Right cardiac atrium (tissue), 5 donors: ENCODE data around the gene IPO9. TPM values are rescaled to one million over a fixed set of nuclear protein-coding genes. Genes with fewer than 3 reads are reported as not detected.
"Not testable (repeated sequence)": the region's sequence is repeated elsewhere in the genome, so short reads cannot be mapped to it uniquely, and the experiment has no call there.

Source experiments
- ATAC-seq, 2 donors: fragments of 200-7000 bp; cut with Tn5 transposase; one replicate each; pipeline versions ENCODE4 v1.8.0 to v1.9.1; 2020; ENCODE audit warnings: moderate library complexity in 2 of 2, mild to moderate bottlenecking in 1 of 2
- DNase-seq, 3 donors: peaks; one replicate each; pipeline ENCODE4 v3.0.0-alpha.2; 2020
- H3K27ac ChIP-seq: one replicate; pipeline ENCODE4 v1.5.1; 2013; ENCODE audit warnings: mild to moderate bottlenecking, low read length, control low read depth, moderate library complexity
- H3K27me3 ChIP-seq: one replicate; pipeline ENCODE4 v1.6.1; 2013; ENCODE audit not compliant: control insufficient read depth, insufficient read depth
- H3K4me1 ChIP-seq: one replicate; pipeline ENCODE4 v1.6.1; 2013; ENCODE audit warnings: low read length; ENCODE audit not compliant: control insufficient read depth, insufficient read depth
- H3K4me3 ChIP-seq: one replicate; pipeline ENCODE4 v1.5.1; 2013; ENCODE audit warnings: low read length, control low read depth
- H3K9me3 ChIP-seq: one replicate; pipeline ENCODE4 v1.6.1; 2013; ENCODE audit warnings: low read length; ENCODE audit not compliant: control insufficient read depth
- WGBS: extraction: QIAGEN DNeasy Blood & Tissue Kit; methylation state at CpG from one replicate; pipeline ENCODE4 v1.1.7; 2013; 5-methylcytosine and 5-hydroxymethylcytosine counted together
- intact Hi-C, 4 donors: fragments of 100-400 bp; cut with DNase I; formaldehyde crosslinking; loops; one replicate each; pipeline versions ENCODE4 v1.11.0 to v1.14.0; 2022 to 2023
- polyA plus RNA-seq: library from polyadenylated mRNA; stranded (reverse); fragments of 200-250 nt; gene quantifications from one replicate; pipeline ENCODE4 v1.2.3, GENCODE V29; 2013
- total RNA-seq, 4 donors: library from RNA; stranded (reverse); fragmentation: NEBNext Ultra II Directional; extraction: Animal tissue kit (Norgen Biotek cat#: 25700); gene quantifications; one replicate each; pipeline ENCODE4 v1.2.1, GENCODE V29; 2021
- donor health status: healthy with polysubstance abuse.
- donor health status: DM: no; HTN: yes; CAD: no.
- donor health status: DM: no; HTN: no; CAD: no.
- donor health status: DM: no; HTN: yes; CAD: no; lungs with severe emphysema.
- donor health status: DM: yes; HTN: yes; CAD: no.

Gene IPO9
- total and polyA plus RNA-seq, 5 donors: 10.3 to 27.9 (median 24.4) TPM

DNA sequence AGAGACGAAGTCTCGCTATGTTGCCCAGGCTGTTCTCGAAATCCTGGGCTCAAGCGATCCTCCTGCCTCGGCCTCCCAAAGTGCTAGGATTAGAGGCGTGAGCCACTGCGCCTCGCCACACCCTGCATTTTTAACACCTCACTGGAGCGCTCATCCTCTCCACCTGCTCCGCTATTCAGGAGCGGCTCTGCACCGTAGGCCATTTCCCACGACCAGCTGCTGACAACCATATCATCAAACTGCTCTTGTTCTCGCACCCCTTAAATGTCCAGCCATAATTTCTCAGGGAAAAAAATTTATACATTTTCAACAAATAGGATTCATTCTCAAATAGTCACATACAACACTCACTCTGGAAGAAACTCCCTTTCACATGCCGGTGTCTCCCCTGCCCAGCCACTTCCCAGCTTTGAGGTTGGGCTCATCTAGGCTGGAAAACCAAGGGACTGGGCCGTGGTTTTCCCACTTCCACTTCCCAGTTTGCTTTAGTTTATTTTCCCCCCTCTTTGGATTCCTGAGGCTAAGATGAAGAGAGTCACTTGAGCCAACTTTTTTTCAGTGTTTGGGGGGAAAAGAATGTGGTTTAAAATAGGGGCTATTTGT is 639 bp upstream of the IPO9 start:
- Histone ChIP-seq H3K27ac (no peak overlapping the region), H3K4me3 (no peak overlapping the region), H3K27me3 (no peaks in the 10 kb centered on the region), H3K9me3 (no peaks in the 10 kb centered on the region), H3K4me1 (no peaks in the 10 kb centered on the region)
- no peak for ATAC-seq
- no peak for DNase-seq
- intact Hi-C loops: no loop called here
- 74% methylated on average over 16 of the region's 16 CpGs for WGBS

DNA sequence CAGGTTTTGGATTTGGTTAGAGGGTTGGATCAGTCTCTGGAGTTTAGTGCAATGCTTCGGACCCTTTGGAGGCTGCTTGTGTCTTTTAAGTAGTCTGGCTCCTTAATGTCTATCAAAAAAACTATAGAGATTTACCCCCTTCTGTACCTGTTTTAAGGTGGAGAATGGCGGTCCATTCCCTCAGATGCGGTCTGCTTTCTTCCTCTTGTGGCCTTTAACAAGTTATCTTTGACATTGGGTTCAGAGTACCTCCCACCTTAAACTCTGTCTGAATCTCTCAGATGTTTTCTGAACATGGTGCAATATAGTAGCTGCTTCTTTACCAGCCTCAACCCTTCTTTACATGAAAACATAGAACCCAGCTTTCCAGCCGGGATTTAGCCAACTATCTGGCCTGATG is 2.4 kb downstream of the IPO9 start:
- ATAC-seq (no peak), DNase-seq (no peak)
- no peak overlapping the region for H3K4me3 ChIP-seq
- no peaks in the 10 kb centered on the region for H3K27me3 ChIP-seq
- H3K27ac ChIP-seq: no peak overlapping the region
- 89% methylated on average over 4 of the region's 4 CpGs for WGBS
- H3K4me1 ChIP-seq: no peaks in the 10 kb centered on the region
- H3K9me3 ChIP-seq: no peaks in the 10 kb centered on the region
- intact Hi-C loops: no loop called here

DNA sequence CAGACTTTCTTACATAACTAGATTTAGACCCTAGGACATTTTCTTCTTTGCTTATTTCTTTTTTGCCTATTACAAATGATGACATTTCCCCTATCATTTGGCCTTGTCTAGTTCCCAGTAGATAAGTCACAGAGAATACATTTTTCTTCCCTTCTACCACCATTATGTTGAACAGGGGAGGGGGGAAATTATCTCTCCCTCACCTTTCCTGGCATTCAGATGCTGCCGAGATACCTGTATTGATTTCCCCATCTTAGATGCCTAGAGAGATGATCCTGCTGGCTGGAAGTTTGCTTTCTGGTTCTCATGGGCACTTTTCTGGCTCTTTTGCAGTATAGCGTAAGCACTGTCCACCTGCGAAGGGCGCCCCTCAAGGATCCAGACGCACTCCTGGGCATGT is 5.7 kb downstream of the IPO9 start:
- no peak for ATAC-seq
- Histone ChIP-seq H3K27ac (no peak overlapping the region), H3K4me1 (no peaks in the 10 kb centered on the region), H3K27me3 (no peaks in the 10 kb centered on the region), H3K9me3 (no peaks in the 10 kb centered on the region), H3K4me3 (no peak overlapping the region)
- 93% methylated on average over 5 of the region's 5 CpGs for WGBS
- DNase-seq: no peak
- intact Hi-C loops: no loop called here

DNA sequence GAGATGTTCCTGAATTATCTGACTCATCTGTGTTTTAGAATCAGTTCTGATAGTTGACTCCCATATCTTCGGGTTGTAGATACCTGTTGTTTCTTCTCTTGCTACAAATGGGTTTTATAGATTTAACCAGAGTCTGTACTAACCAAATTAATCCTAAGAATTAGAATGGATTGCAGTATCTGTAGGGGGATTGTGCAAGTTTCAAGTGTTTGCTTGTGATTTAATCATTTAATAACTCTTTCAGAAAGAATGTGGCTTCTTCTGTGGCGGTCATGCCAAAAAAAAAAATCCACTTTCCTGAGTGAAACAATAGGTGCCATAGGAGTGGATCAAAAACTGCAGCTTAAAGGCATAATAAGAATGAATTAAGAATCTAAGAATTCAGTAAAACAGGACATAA is 9.4 kb downstream of the IPO9 start:
- WGBS: 79% methylated on average over 2 of the region's 2 CpGs
- DNase-seq: no peak

DNA sequence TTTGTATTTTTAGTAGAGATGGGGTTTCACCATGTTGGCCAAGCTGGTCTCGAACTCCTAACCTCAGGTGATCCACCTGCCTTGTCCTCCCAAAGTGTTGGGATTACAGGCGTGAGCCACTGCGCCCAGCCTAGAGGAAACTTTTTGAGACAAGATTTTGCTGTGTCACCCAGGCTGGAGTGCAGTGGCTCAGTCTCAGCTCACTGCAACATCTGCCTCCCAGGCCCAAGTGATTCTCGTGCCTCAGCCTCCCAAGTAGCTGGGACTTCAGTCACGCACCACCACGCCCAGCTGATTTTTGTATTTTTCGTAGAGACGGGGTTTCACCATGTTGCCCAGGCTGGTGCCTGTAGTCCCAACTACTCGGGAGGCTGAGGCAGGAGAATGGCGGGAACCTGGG is 10.1 kb downstream of the IPO9 start:
- H3K27ac ChIP-seq, DNase-seq, intact Hi-C loops, H3K4me3 ChIP-seq, H3K9me3 ChIP-seq, ATAC-seq, H3K27me3 ChIP-seq, H3K4me1 ChIP-seq: not testable (repeated sequence)
- over 99% methylated on average over 10 of the region's 10 CpGs for WGBS

More for the DNA sequence above, 9.4 kb downstream of the IPO9 start:
- H3K9me3 ChIP-seq: no peaks in the 10 kb centered on the region
- H3K27ac ChIP-seq: no peak overlapping the region
- H3K27me3 ChIP-seq: no peaks in the 10 kb centered on the region
- ATAC-seq: no peak
- no peak overlapping the region for H3K4me3 ChIP-seq
- intact Hi-C loops: no loop called here
- H3K4me1 ChIP-seq: no peaks in the 10 kb centered on the region

DNA sequence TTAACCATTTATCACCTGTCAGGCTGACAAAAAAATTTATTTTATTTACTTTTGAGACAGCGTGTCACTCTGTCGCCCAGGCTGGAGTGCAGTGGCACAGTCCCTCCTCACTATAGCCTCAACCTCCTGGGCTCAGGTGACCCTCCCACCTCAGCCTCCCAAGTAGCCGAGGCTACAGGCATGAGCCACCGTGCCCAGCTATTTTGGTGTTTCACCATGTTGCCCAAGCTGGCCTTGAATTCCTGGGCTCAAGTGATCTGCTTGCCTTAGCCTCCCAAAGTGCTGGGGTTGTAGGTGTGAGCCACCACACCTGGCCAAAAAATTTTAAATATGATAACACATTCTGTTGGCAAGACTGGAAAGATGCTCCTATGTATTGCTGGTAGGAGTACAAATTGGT is 11.1 kb downstream of the IPO9 start:
- ATAC-seq (no peak), DNase-seq (no peak)
- H3K4me3 ChIP-seq: no peak overlapping the region
- H3K9me3 ChIP-seq: no peaks in the 10 kb centered on the region
- intact Hi-C loops: no loop called here
- H3K27ac ChIP-seq: no peak overlapping the region
- H3K4me1 ChIP-seq: no peaks in the 10 kb centered on the region
- WGBS: 96% methylated on average over 4 of the region's 4 CpGs
- no peaks in the 10 kb centered on the region for H3K27me3 ChIP-seq

GRCh38 chr1:201840490-201840889 is 11.5 kb downstream of the IPO9 start:
- ATAC-seq (no peak), DNase-seq (no peak)
- Histone ChIP-seq H3K27ac (no peak overlapping the region), H3K4me1 (no peaks in the 10 kb centered on the region), H3K27me3 (no peaks in the 10 kb centered on the region), H3K4me3 (no peak overlapping the region), H3K9me3 (no peaks in the 10 kb centered on the region)
- intact Hi-C loops: no loop called here
- WGBS: 97% methylated on average over 1 of the region's 1 CpG

GRCh38 chr1:201841265-201841912 is 12.4 kb downstream of the IPO9 start:
- intact Hi-C loops: no loop called here
- Histone ChIP-seq H3K9me3 (no peaks in the 10 kb centered on the region), H3K27me3 (no peaks in the 10 kb centered on the region), H3K27ac (no peak overlapping the region), H3K4me1 (no peaks in the 10 kb centered on the region), H3K4me3 (no peak overlapping the region)
- ATAC-seq (no peak), DNase-seq (no peak)
- 70% methylated on average over 2 of the region's 2 CpGs for WGBS

GRCh38 chr1:201842472-201843027 is 13.6 kb downstream of the IPO9 start:
- Histone ChIP-seq H3K27me3 (no peaks in the 10 kb centered on the region), H3K4me1 (no peaks in the 10 kb centered on the region), H3K27ac (no peak overlapping the region), H3K4me3 (no peak overlapping the region), H3K9me3 (no peaks in the 10 kb centered on the region)
- 92% methylated on average over 2 of the region's 2 CpGs for WGBS
- DNase-seq (no peak), ATAC-seq (no peak)
- intact Hi-C loops: no loop called here

- 52% methylated on average over 2 of the region's 2 CpGs for WGBS
- H3K4me3 ChIP-seq: no peak overlapping the region
- no peak for DNase-seq
- H3K9me3 ChIP-seq: no peaks in the 10 kb centered on the region
- H3K27ac ChIP-seq: no peak overlapping the region
- intact Hi-C loops: no loop called here
- no peak for ATAC-seq
- H3K4me1 ChIP-seq: no peaks in the 10 kb centered on the region
- no peaks in the 10 kb centered on the region for H3K27me3 ChIP-seq
Observed at GRCh38 chr1:201845331-201846083, 16.6 kb downstream of the IPO9 start.

DNA sequence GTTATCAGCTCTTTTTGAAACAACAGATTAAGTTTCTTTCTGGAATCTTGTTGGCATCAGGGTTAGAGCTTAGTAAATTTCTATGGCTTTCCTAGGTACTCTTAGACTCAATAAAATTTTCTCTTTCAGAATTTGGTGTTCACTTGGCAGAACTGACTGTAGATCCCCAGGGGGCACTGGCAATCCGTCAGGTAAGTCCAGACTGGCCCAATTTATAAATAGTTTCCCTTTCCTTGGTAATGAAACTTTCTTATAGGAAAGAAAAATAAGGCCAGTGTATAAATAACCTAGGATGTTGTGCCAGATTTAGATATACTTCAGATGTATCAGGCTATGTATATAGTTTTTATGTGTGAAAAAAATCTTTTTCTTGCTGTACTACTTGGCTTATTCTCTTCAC is 18.2 kb downstream of the IPO9 start:
- no peak overlapping the region for H3K4me3 ChIP-seq
- H3K4me1 ChIP-seq: no peaks in the 10 kb centered on the region
- ATAC-seq (no peak), DNase-seq (no peak)
- no peaks in the 10 kb centered on the region for H3K9me3 ChIP-seq
- no peak overlapping the region for H3K27ac ChIP-seq
- H3K27me3 ChIP-seq: no peaks in the 10 kb centered on the region
- 47% methylated on average over 1 of the region's 1 CpG for WGBS
- intact Hi-C loops: no loop called here
